GM18951 (cell line): ENCODE data around the gene STIL.

Experiments
- POLR2A ChIP-seq: IDR thresholded peaks from 4 replicates; pipeline ENCODE4 v1.6.1; 2011; ENCODE audit warnings: mild to moderate bottlenecking; ENCODE audit not compliant: insufficient read length, insufficient read depth; ENCODE audit errors: extremely low read depth
- in situ Hi-C: fragments of 300-500 bp; cut with MboI; formaldehyde crosslinking; loops from one replicate; pipeline ENCODE4 v1.12.0; 2022; ENCODE audit warnings: low sequenced_read_pairs, mixed read lengths, inconsistent platforms; ENCODE audit not compliant: unreplicated experiment

Gene STIL

GRCh38 chr1:47213230-47213963, 100.5 kb downstream of the STIL start:
- in situ Hi-C loops, result loop anchor here (25.0 kb wide), 1 partner anchor 499 kb away; no protein-coding TSS in a partner anchor
- no peak for TF ChIP-seq POLR2A

- in situ Hi-C loops, result loop anchor here (25.0 kb wide), 1 partner anchor 500 kb away; no protein-coding TSS in a partner anchor
- no peak for TF ChIP-seq POLR2A
These were observed 101.2 kb downstream of the STIL start for GRCh38 chr1:47212636-47213229.

DNA sequence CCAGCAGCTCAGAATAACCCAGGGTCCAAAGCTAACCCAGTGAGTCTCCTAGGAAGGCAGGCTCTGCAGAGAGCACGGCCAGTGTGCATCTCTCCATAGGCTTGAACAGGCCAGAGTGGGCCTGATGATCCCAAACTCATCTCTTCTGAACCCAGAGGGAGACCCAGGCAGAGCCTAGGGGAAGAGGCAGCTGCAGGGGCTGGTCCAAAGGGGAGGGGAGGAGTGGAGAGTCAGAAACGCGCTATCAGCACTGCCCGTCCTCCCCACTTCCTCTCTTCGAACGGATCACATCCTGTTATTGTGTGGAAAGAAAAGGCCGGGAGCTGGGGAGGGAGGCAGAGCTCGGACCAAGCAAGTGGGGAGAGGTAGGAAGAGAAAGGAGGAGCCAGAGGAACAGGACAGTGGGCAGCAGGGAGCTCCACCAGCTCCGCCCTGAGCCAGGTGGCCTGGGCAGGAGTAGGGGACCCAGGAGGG, 102.1 kb downstream of the STIL start:
- TF ChIP-seq POLR2A, result no peak
- in situ Hi-C loops, result loop anchor here (25.0 kb wide), 1 partner anchor 500 kb away; no protein-coding TSS in a partner anchor

- in situ Hi-C loops, result loop anchor here (25.0 kb wide), 1 partner anchor 502 kb away; no protein-coding TSS in a partner anchor
- TF ChIP-seq POLR2A, result no peak
These were observed 103.3 kb downstream of the STIL start for GRCh38 chr1:47210666-47211065.

- no peak for TF ChIP-seq POLR2A
- in situ Hi-C loops, result loop anchor here (25.0 kb wide), 1 partner anchor 502 kb away; no protein-coding TSS in a partner anchor
These were observed 104.1 kb downstream of the STIL start for GRCh38 chr1:47209725-47210325.

GRCh38 chr1:47209091-47209490, 104.9 kb downstream of the STIL start:
- no peak for TF ChIP-seq POLR2A
- in situ Hi-C loops, result loop anchor here (25.0 kb wide), 1 partner anchor 503 kb away; no protein-coding TSS in a partner anchor

DNA sequence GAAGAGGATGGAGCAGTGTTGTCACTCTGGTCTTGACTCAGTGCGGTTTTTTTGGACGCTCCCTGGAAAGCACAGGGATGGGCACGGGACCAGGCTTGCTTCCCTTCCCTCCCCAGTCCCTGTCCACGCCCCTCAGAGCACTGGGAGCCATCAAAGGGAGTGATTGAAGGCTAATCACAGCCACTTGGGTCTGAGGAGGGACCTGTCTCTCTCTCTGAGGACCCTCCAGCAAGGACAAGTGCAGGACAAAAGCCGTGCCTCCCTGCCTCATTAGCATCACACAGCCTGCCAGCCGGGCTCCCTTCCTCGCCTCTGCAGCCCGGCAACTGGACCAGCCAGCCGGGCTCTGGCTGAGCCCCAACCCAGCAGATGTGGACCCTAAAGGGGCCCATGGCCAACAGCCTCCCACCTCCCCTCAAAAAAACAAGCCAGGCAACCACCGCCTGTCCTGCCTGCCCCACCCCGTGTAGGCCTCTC, 105.5 kb downstream of the STIL start:
- in situ Hi-C loops, result loop anchor here (25.0 kb wide), 1 partner anchor 504 kb away; no protein-coding TSS in a partner anchor
- no peak for TF ChIP-seq POLR2A

DNA sequence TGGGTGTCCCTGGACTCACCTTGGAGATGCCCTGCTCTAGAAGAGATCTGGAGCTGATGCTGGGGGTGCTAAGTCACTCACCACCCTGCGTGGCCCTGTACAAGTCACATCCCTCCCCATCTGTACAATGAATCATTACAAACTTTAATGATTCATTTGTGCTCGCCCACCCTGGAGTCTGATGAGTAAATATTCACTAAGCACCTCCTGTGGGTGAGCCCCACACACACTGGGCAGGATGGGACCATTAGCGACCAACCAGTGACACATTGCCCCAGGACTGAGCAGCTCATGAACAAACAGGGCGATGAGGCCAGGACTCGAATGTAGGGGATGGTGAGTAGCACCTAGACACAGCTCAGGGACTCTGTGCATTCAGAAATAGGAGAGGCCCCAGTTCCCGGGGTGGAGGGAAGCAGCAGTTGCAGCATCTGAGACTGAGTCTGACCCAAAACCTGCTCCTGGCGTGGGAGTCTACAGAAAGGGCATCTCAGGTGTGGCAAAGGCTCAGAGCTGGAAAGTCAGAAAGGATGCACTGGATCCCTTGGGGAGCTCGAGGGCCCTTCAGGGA, 106.1 kb downstream of the STIL start:
- in situ Hi-C loops, result loop anchor here (25.0 kb wide), 1 partner anchor 504 kb away; no protein-coding TSS in a partner anchor
- TF ChIP-seq POLR2A, result no peak

GRCh38 chr1:47205918-47206317, 108.0 kb downstream of the STIL start:
- TF ChIP-seq POLR2A, result no peak
- in situ Hi-C loops, result loop anchor here (25.0 kb wide), 1 partner anchor 506 kb away; no protein-coding TSS in a partner anchor

GRCh38 chr1:47203504-47203903, 110.4 kb downstream of the STIL start:
- in situ Hi-C loops, result loop anchor here (25.0 kb wide), 1 partner anchor 509 kb away; no protein-coding TSS in a partner anchor

DNA sequence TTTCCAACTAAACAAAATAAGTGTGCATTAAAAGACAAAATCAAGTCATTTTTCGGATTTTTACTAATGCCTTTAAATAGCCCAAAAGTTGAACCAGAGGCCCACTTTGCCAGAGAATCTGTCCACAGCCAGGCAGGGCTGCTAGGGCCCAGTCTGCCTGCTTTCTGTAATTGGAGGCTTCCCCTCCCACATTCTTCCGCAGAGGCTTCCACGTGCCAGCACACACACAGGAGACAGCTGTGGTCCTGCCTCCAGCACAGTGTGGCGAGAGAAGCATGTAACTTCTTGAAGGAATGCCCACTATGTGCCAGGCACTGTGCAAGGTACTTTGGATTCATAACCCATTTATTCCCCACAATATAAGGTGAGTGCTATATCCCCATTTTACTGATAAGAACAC, 112.8 kb downstream of the STIL start:
- no peak for TF ChIP-seq POLR2A
- in situ Hi-C loops, result loop anchor here (25.0 kb wide), 1 partner anchor 511 kb away; no protein-coding TSS in a partner anchor
